ENCODE results near the gene DZIP1L.

The DZIP1L gene

DNA sequence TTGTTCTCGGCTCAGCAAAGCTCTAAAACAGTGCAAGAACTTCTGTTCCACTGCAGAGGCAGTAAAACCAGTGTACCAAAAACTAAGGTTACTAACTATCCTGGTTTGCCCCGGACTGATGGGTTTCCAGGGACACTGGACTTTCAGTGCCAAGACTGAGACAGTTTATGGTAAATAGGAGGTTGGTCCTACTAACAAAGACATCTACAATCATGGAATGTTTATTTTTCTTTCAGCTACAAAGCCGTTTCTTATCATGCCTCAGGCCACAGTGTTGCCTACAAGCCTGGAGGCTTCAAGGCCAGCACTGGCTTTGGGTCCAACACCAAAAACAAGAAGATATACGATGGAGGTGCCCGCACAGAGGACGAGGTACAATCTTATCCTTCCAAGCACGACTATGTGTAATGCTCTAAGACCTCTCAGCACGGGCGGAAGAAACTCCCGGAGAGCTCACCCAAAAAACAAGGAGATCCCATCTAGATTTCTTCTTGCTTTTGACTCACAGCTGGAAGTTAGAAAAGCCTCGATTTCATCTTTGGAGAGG, 84.6 kb downstream of the DZIP1L start:
- DNase-seq = no peak

DNA sequence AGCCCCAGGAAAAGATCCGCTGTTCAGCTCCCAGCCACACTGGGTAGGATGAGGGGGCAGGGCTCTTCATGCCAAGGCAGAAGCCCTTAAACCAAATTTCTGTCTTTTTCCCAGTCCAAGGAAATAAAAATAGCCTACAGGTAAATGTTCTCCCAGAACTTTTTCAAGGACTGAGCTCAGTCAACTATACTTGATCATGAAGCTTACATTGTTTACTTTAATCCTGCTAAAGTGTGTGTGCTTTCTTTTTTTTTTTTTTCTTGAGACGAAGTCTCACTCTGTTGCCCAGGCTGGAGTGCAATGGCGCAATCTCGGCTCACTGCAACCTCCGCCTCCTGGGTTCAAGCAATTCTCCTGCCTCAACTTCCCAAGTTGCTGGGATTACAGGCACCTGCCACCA, 87.6 kb downstream of the DZIP1L start:
- DNase-seq = no peak

DNA sequence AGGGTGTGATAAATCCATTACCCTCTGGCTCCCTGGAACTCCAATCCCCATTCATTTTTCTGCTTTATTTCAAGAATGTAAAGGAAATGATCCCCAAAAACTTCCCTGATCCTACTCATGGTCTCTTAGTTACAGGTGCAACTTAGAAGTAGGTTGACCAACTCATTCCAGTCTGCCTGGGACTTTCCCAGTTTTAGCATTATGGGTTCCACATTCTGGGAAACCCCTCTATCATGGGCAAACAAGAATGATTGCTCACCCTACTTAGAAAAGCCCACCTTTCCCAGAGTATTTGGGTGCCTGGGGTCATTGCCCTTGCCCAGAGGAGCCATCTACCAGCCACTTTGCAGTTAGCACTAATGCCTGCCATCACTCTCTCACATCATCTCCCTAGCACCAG, 89.9 kb downstream of the DZIP1L start:
- no peak for DNase-seq

DNA sequence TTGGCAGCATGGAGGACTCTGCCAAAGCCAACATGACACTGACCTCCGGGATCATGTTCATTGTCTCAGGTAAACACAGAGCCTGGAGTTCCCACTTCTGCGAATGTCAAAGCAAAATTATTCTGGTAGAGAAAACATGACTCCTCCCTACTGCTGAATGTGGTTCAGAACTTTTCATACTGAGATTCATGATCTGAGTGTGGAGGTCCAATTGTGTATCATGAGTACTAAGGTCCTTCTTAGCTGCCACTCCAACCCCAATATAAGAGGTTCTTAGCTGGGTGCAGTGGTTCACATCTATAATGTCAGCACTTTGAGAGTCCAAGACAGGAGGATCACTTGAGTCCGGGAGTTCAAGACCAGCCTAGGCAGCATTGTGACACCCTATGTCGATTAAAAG, 91.7 kb downstream of the DZIP1L start:
- no peak for DNase-seq

DNA sequence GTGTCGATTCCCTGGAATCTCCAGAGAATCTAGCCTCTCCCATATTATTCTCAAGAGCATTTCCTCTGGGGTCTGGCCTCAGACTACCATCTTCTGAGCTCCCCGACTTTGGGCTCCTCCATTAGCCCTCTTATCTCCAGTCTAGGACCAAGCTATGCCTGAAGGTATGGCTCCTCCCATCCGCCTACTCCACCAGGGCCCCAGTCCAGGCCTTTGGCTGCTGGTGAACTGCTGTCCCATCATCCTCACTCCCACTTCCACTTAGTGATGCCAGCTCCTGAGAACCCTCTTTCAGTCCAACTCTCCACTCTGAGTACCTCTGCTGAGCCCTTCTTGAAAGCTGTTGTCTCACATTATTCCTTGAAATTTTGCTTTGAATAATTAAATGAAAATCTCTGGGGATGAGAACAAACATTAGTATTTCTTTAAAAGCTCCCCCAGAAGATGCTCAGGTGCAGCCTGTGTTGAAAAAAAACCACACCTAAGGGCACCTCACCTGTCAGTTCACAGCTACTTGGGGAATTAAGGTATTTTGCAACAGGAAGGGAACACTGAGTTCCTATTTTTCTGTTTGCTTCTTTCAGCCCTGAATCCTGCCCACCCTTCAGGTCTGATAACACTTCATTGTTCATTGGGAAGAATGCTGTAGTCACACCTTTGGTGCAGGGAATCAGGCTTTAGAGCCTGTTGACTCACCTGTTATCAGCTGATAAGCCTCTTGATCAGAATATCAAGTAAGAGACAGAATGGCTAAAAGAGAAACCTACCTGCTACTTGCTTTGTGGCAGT, 95.9 kb downstream of the DZIP1L start:
- no peak for DNase-seq

DNA sequence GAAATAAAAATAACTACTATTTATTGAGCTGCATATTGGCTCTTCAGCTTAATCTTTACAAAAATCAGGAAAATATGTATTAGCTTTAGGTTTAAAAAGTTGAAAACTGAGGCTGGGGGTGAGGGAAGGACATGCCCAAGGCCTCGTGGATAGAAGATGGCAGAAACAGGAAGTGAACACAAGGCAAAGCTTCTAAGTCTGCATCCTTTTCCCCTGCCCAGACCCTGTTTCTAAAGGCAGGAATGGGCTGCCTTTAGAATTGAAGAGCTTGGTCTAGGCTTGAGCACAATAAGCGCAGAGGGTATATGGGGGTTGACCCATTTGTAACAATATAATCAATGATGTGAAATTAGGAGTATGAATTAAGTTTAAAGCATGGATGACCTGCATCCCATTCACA, 99.3 kb downstream of the DZIP1L start:
- DNase-seq = no peak

DNA sequence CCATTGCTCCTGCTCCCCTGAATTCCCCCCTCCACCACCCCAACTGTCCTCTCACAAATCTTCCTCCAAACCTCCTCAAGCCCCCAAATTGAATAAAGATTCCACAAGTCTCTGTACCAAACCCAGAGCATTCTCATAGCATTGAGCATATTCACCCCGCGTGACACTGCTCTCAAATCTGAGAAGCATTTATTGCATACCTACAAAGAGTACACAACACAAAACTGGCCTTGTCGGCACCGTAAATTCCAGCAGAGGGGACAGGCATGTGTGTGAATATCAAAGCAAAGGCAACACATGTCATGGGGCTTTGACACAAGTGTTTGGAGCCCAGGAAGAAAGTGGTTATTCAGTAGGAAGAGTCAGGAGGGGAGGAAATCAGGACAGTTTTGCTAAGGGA, 102.9 kb downstream of the DZIP1L start:
- no peak for DNase-seq

Data from NCI-H526 treated with DMSO at 0.1 percent for 48 hours (cell line).